ENCODE results near the gene SPARCL1.

SPARCL1 gene

GRCh38 chr4:87541956-87542709, 13.0 kb upstream of the SPARCL1 start:
- no peak for DNase-seq (ENCODE audit: low read depth in 3 of 3)

GRCh38 chr4:87541521-87541920, 12.3 kb upstream of the SPARCL1 start:
- DNase-seq (ENCODE audit: low read depth in 3 of 3): no peak

GRCh38 chr4:87540146-87541058, 11.2 kb upstream of the SPARCL1 start:
- no peak for DNase-seq (ENCODE audit: low read depth in 3 of 3)

GRCh38 chr4:87532907-87533306, 3.7 kb upstream of the SPARCL1 start:
- DNase-seq (ENCODE audit: low read depth in 3 of 3): no peak

GRCh38 chr4:87532109-87532508, 2.9 kb upstream of the SPARCL1 start:
- no peak for DNase-seq (ENCODE audit: low read depth in 3 of 3)

GRCh38 chr4:87531621-87532020, 2.4 kb upstream of the SPARCL1 start:
- no peak for DNase-seq (ENCODE audit: low read depth in 3 of 3)

- no peak for DNase-seq (ENCODE audit: low read depth in 3 of 3)
These were observed 1.7 kb upstream of the SPARCL1 start for GRCh38 chr4:87530868-87531267.

GRCh38 chr4:87530229-87530628, 1.1 kb upstream of the SPARCL1 start:
- no peak for DNase-seq (ENCODE audit: low read depth in 3 of 3)

GRCh38 chr4:87527431-87528220, 1.6 kb downstream of the SPARCL1 start:
- no peak for DNase-seq (ENCODE audit: low read depth in 3 of 3)

GRCh38 chr4:87525636-87526295, 3.4 kb downstream of the SPARCL1 start:
- no peak for DNase-seq (ENCODE audit: low read depth in 3 of 3)

- no peak for DNase-seq (ENCODE audit: low read depth in 3 of 3)
These were observed 4.7 kb downstream of the SPARCL1 start for GRCh38 chr4:87524456-87524855.

- no peak for DNase-seq (ENCODE audit: low read depth in 3 of 3)
These were observed 5.9 kb downstream of the SPARCL1 start for GRCh38 chr4:87523307-87523706.

- no peak for DNase-seq (ENCODE audit: low read depth in 3 of 3)
These were observed 7.3 kb downstream of the SPARCL1 start for GRCh38 chr4:87521757-87522374.

GRCh38 chr4:87521319-87521718, 7.9 kb downstream of the SPARCL1 start:
- DNase-seq (ENCODE audit: low read depth in 3 of 3): no peak

GRCh38 chr4:87517621-87518020, 11.6 kb downstream of the SPARCL1 start:
- no peak for DNase-seq (ENCODE audit: low read depth in 3 of 3)

GRCh38 chr4:87516683-87517082, 12.5 kb downstream of the SPARCL1 start:
- no peak for DNase-seq (ENCODE audit: low read depth in 3 of 3)

- no peak for DNase-seq (ENCODE audit: low read depth in 3 of 3)
These were observed 16.8 kb downstream of the SPARCL1 start for GRCh38 chr4:87512400-87512799.

GRCh38 chr4:87511500-87511899, 17.7 kb downstream of the SPARCL1 start:
- DNase-seq (ENCODE audit: low read depth in 3 of 3): no peak

GRCh38 chr4:87510747-87511146, 18.4 kb downstream of the SPARCL1 start:
- no peak for DNase-seq (ENCODE audit: low read depth in 3 of 3)

- no peak for DNase-seq (ENCODE audit: low read depth in 3 of 3)
These were observed 22.0 kb downstream of the SPARCL1 start for GRCh38 chr4:87506974-87507701.

Measured in stimulated activated CD4-positive, alpha-beta T cell treated with anti-CD3 and anti-CD28 coated beads, TNF-alpha, amount 100 ng/mL, for 4 hours (primary cell).